Superior temporal gyrus (tissue), 1 donor: ENCODE data around the gene SLC23A1.
"Not testable (repeated sequence)": the region's sequence is repeated elsewhere in the genome, so short reads cannot be mapped to it uniquely, and the experiment has no call there.

ENCODE experiments used
- DNase-seq: peaks from one replicate; pipeline ENCODE4 v3.0.0-alpha.2; 2016; ENCODE audit errors: extremely low spot score

The SLC23A1 gene

GRCh38 chr5:139369181-139369580 is 13.9 kb downstream of the SLC23A1 start:
- no peak for DNase-seq

GRCh38 chr5:139368613-139369012 is 14.5 kb downstream of the SLC23A1 start:
- DNase-seq: no peak

- no peak for DNase-seq
These were observed 18.6 kb downstream of the SLC23A1 start for GRCh38 chr5:139364466-139364865.

DNA sequence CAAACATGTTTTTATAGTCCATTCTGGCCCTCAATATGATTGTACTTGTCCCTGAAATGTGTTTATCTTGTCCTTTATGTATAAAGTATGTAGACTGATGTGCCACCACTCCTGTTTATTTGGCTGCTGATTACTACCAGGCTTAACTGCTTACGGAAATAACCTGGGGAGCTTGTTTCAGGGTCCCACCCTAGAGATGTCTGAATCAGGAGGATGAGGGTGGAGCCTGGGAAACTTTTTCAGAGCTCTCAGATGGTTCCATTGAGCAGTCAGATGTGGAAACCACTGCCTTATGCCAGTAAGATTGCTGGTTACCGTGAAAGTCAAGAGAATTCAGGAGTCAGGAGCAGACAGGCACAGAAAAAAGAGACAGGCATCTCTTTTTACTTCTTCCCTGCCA is 19.2 kb downstream of the SLC23A1 start:
- DNase-seq: no peak

DNA sequence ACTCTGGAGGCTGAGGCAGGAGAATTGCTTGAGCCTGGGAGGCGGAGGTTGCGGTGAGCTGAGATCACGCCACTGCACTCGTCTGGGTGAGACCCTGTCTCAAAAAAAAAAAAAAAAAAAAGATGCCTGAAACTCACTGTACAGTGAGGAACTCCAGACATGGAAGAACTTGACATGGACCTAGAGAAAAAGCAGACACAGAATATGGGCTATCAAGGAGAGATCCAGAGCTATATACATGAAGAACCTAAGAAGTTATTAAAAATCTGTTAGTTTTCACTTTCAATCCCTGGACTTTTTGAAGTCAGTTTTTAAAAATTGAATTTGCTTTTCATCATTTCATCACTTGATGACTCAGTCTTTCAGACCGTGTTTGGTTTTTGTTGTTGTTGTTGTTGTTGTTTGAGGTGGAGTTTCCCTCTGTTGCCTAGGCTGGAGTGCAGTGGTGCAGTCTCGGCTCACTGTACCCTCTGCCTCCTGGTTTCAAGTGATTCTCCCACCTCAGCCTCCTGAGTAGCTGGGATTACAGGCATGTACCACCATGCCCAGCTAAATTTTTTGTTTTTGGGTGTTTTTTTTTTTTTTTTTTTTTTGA is 21.2 kb downstream of the SLC23A1 start:
- no peak for DNase-seq

DNA sequence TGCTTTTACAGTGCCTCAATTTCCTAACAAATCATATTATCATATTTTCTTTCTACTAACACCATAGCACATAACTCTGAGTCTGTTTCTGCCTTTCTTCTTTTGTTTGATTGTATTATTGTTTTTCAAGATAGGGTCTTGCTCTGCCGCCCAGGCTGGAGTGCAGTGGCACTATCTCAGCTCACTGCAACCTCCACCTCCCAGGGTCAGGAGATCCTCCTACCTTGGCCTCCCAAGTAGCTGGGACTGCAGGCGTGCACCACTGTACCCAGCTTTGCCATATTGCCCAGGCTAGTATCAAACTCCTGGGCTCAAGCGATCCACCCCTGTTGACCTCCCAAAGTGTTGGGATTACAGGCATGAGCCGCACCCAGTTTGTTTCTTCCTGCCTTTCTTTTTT is 22.7 kb downstream of the SLC23A1 start:
- DNase-seq: no peak

DNA sequence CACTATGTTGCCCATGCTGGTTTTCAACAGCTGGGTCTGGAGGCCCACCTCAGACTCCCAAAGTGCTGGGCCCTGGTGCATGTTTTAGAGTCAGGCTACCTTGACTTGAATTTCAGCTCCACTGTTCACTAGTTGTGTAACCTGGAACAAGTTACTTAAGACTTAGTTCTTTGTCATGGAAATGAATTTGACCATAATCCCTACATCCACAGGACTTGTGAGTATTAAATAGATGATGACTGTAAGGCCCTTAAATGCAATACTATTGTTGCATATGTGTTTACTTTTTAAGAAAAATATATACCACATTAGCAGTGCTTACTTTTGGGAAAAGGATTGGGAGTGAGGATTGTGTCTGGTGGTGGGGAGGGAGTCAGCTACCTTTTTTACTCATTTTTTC is 25.0 kb downstream of the SLC23A1 start:
- DNase-seq: no peak

DNA sequence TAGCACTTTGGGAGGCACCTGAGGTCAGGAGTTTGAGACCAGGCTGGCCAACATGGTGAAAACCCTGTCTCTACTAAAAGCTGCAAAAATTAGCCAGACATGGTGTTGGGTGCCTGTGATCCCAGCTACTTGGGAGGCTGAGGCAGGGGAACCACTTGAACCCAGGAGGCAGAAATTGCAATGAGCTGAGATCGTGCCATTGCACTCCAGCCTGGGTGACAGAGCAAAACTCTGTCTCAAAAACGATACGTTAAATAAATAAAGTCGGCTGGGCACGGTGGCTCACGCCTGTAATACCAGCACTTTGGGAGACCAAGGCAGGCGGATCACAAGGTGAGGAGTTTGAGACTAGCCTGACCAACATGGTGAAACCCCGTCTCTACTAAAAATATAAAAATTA is 27.2 kb downstream of the SLC23A1 start:
- DNase-seq: not testable (repeated sequence)

DNA sequence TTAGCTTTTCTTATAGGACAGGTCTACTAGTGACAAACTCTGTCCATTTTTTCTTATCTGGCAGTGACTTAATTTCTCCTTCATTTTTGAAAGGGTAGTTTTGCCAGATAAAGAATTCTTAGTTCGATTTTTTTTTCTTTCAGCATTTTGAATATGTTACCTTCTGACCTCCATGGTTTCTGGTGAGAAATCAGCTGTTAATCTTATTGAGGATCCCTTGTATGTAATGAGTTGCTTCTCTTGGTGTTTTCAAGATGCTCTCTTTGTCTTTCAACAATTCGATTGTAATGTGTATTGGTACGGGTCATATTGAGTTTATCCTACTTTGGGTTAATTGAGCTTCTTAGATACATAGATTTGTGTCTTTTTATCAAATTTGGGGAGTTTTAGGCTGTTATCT is 28.9 kb downstream of the SLC23A1 start:
- no peak for DNase-seq

- not testable (repeated sequence) for DNase-seq
These were observed 35.2 kb downstream of the SLC23A1 start for GRCh38 chr5:139347863-139348262.

GRCh38 chr5:139345442-139345841 is 37.7 kb downstream of the SLC23A1 start:
- DNase-seq: not testable (repeated sequence)

DNA sequence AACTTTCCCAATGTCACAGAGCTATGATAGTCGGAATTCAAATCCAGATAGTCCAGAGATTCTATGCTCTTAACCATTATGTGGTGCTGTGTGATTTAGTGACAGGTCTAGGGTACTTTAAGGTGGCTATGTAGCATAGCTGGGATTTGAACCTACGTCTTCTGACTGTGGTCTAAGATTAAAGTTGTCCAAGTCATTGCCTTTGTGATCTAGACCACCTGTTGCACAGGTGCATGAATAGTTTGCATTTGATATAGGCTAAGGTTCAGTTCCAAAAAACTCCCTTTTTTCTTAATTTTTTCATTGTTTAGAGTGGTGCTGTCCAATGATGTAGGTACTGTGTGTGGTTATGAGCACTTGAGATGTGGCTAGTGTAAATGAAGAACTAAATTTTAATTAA is 38.9 kb downstream of the SLC23A1 start:
- DNase-seq: no peak

GRCh38 chr5:139343476-139343875 is 39.6 kb downstream of the SLC23A1 start:
- DNase-seq: no peak

GRCh38 chr5:139342423-139342723 is 40.7 kb downstream of the SLC23A1 start:
- DNase-seq: no peak

DNA sequence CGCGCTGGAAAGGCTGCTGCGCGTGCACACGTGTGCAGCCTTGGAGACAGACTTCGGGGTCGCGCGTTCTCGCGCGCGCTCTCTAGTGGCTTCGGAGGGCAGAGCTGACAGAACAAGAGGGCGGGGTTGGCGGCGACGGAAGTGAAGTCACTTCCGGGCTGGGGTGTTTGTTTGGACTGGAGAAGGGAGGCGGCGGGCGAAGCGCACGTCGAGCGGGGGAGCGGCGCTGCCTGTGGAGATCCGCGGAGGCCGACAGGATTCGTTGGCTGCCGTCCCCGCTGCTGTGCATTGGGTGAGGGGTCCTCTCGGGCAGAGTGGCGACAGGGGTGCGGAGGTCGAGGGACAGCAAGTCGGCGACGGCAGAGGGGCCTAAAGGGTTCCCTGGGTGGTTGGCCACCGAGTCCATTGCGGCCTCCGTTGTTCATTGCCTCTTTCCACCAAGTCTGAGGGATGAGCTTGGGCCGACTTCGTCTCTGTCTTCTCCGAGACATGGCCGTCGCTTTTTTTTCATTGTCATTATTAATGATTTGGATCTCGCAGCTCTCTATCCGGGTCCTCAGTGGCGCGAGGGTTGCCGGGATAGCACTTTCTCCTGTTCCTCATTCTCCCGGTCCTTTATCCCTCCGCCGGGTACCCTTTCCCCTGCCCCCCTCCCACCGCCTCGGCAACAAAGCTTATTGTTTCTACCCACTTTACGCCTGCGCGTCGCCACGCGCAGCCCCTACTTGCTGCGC is 41.2 kb downstream of the SLC23A1 start, which contains the start of gene PAIP2:
PAIP2 (plus strand) TSS at position 166 of the 734 bp plus-strand sequence. CDS start 21,931 bp downstream, outside the sequence.
- peak; percentile 98 for DNase-seq

- no peak for DNase-seq
These were observed 41.9 kb downstream of the SLC23A1 start for GRCh38 chr5:139341187-139341688.

GRCh38 chr5:139340051-139340450 is 43.0 kb downstream of the SLC23A1 start:
- DNase-seq: no peak

- no peak for DNase-seq
These were observed 47.3 kb downstream of the SLC23A1 start for GRCh38 chr5:139335811-139336210.
